ENCODE measurements around the gene ZNF524. TPM values are rescaled to one million over a fixed set of nuclear protein-coding genes. Genes with fewer than 3 reads are reported as not detected.

The ZNF524 gene
- total and polyA plus RNA-seq, 9 of the 15 experiments (the other 6 are each of a cell fraction or from before 2014, with no cell fraction given): 0.08 to 15.6 (median 2.9) TPM

GRCh38 chr19:55580628-55581144, 19.4 kb upstream of the ZNF524 start, which contains the start of gene ZNF579 (continued):
- no peak for TF ChIP-seq RBM34 (IDR thresholded peaks at IDR 0.05; ENCODE audit: borderline replicate concordance, insufficient read depth, low read length)
- no peak for TF ChIP-seq ZNF140 (CRISPR knock-in tag; IDR thresholded peaks at IDR 0.05)
- TF ChIP-seq C11orf30 (IDR thresholded peaks at IDR 0.05; ENCODE audit: low read depth): no peak; the same call in 1 of the 2 replicates
- no peak for TF ChIP-seq HNRNPK (IDR thresholded peaks at IDR 0.05; ENCODE audit: low read depth, low read length, poor library complexity, severe bottlenecking)
- no peak for TF ChIP-seq RFX7 (CRISPR knock-in tag; IDR thresholded peaks at IDR 0.05)
- TF ChIP-seq ESRRA (IDR thresholded peaks at IDR 0.05; ENCODE audit: borderline replicate concordance, low read depth): no peak
- no peak for TF ChIP-seq XRCC4 (IDR thresholded peaks at IDR 0.05; ENCODE audit: extremely low read depth, insufficient read depth, insufficient read length)
- TF ChIP-seq, protein P1, sequence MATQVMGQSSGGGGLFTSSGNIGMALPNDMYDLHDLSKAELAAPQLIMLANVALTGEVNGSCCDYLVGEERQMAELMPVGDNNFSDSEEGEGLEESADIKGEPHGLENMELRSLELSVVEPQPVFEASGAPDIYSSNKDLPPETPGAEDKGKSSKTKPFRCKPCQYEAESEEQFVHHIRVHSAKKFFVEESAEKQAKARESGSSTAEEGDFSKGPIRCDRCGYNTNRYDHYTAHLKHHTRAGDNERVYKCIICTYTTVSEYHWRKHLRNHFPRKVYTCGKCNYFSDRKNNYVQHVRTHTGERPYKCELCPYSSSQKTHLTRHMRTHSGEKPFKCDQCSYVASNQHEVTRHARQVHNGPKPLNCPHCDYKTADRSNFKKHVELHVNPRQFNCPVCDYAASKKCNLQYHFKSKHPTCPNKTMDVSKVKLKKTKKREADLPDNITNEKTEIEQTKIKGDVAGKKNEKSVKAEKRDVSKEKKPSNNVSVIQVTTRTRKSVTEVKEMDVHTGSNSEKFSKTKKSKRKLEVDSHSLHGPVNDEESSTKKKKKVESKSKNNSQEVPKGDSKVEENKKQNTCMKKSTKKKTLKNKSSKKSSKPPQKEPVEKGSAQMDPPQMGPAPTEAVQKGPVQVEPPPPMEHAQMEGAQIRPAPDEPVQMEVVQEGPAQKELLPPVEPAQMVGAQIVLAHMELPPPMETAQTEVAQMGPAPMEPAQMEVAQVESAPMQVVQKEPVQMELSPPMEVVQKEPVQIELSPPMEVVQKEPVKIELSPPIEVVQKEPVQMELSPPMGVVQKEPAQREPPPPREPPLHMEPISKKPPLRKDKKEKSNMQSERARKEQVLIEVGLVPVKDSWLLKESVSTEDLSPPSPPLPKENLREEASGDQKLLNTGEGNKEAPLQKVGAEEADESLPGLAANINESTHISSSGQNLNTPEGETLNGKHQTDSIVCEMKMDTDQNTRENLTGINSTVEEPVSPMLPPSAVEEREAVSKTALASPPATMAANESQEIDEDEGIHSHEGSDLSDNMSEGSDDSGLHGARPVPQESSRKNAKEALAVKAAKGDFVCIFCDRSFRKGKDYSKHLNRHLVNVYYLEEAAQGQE (IDR thresholded peaks at IDR 0.05; ENCODE audit: borderline replicate concordance): no peak
- TF ChIP-seq, protein P1 (CRISPR knock-in tag; IDR thresholded peaks at IDR 0.05; ENCODE audit: low read depth): no peak
- no peak for TF ChIP-seq GTF2A2 (tag; IDR thresholded peaks at IDR 0.05)
- no peak for TF ChIP-seq ZNF445 (CRISPR knock-in tag; IDR thresholded peaks at IDR 0.05; ENCODE audit: low read depth)
- no peak for TF ChIP-seq TEAD2 (tag; IDR thresholded peaks at IDR 0.05)
- no peak for TF ChIP-seq KAT7 (CRISPR knock-in tag; IDR thresholded peaks at IDR 0.05; ENCODE audit: borderline replicate concordance)
- TF ChIP-seq ZNF778 (CRISPR knock-in tag; IDR thresholded peaks at IDR 0.05): no peak
- no peak for TF ChIP-seq WHSC1 (IDR thresholded peaks at IDR 0.05; ENCODE audit: low read length)
- TF ChIP-seq ATF7 (IDR thresholded peaks at IDR 0.05): 0 out of 2 replicates have a peak, but pooled peaks have one; percentile 17
- TF ChIP-seq ILK (tag; IDR thresholded peaks at IDR 0.05; ENCODE audit: borderline replicate concordance, low read depth): no peak
- TF ChIP-seq CEBPG (CRISPR knock-in tag; IDR thresholded peaks at IDR 0.05): no peak
- TF ChIP-seq CEBPG (tag; conservative IDR thresholded peaks at IDR 0.05 in 1 of 2, IDR thresholded peaks at IDR 0.05 in 1 of 2): no peak
- TF ChIP-seq BDP1 (IDR thresholded peaks at IDR 0.05; ENCODE audit: insufficient read depth, insufficient read length): no peak
- no peak for TF ChIP-seq SMARCC2 (IDR thresholded peaks at IDR 0.05; ENCODE audit: low read depth)
- TF ChIP-seq MTA2 (IDR thresholded peaks at IDR 0.05; ENCODE audit: low read depth): no peak
- no peak; the same call in 1 of the 2 replicates for TF ChIP-seq MYC (IDR thresholded peaks at IDR 0.05; ENCODE audit: low read depth, low read length)
- TF ChIP-seq MYC (CRISPR knock-in tag; IDR thresholded peaks at IDR 0.05; ENCODE audit: borderline replicate concordance, low read depth): 0 out of 2 replicates have a peak, but pooled peaks have one; percentile 41
- TF ChIP-seq BCOR (IDR thresholded peaks at IDR 0.05): no peak
